HG03196 (cell line): ENCODE results near the gene FARS2.
"Not testable (repeated sequence)": the region's sequence is repeated elsewhere in the genome, so short reads cannot be mapped to it uniquely, and the experiment has no call there.

ENCODE experiments used
- ATAC-seq: cut with Tn5 transposase; IDR thresholded peaks from one replicate; pipeline ENCODE4 v1.9.1; 2021; ENCODE audit not compliant: unreplicated experiment

Gene FARS2

GRCh38 chr6:5772408-5773120, 511.3 kb downstream of the FARS2 start:
- no peak for ATAC-seq

- no peak for ATAC-seq
Observed at GRCh38 chr6:5776104-5776503, 514.8 kb downstream of the FARS2 start.

- no peak for ATAC-seq
Observed at GRCh38 chr6:5776706-5777390, 515.5 kb downstream of the FARS2 start.

- peak; percentile 70 for ATAC-seq
Observed at GRCh38 chr6:5778317-5778857, 517.1 kb downstream of the FARS2 start.

- no peak for ATAC-seq
Observed at GRCh38 chr6:5778906-5779305, 517.6 kb downstream of the FARS2 start.

- ATAC-seq, result no peak
Observed at GRCh38 chr6:5781019-5781418, 519.7 kb downstream of the FARS2 start.

GRCh38 chr6:5781966-5782556, 520.7 kb downstream of the FARS2 start:
- no peak for ATAC-seq

GRCh38 chr6:5782783-5783547, 521.7 kb downstream of the FARS2 start:
- no peak for ATAC-seq

- no peak for ATAC-seq
Observed at GRCh38 chr6:5783584-5784089, 522.3 kb downstream of the FARS2 start.

- no peak for ATAC-seq
Observed at GRCh38 chr6:5785249-5785648, 523.9 kb downstream of the FARS2 start.

GRCh38 chr6:5786321-5786968, 525.1 kb downstream of the FARS2 start:
- ATAC-seq, result no peak

- no peak for ATAC-seq
Observed at GRCh38 chr6:5786969-5787720, 525.8 kb downstream of the FARS2 start.

- ATAC-seq, result not testable (repeated sequence)
Observed at GRCh38 chr6:5789426-5789825, 528.1 kb downstream of the FARS2 start.

- ATAC-seq, result not testable (repeated sequence)
Observed at GRCh38 chr6:5796555-5796954, 535.2 kb downstream of the FARS2 start.

- not testable (repeated sequence) for ATAC-seq
Observed at GRCh38 chr6:5806406-5806805, 545.1 kb downstream of the FARS2 start.

- no peak for ATAC-seq
Observed at GRCh38 chr6:5809450-5809849, 548.1 kb downstream of the FARS2 start.

GRCh38 chr6:5811997-5812396, 550.7 kb downstream of the FARS2 start:
- no peak for ATAC-seq

GRCh38 chr6:5813625-5814027, 552.3 kb downstream of the FARS2 start:
- ATAC-seq, result peak; percentile 63

- ATAC-seq, result no peak
Observed at GRCh38 chr6:5814116-5814515, 552.8 kb downstream of the FARS2 start.

GRCh38 chr6:5814901-5815300, 553.6 kb downstream of the FARS2 start:
- no peak for ATAC-seq
